ENCODE data around the gene CEP162. TPM values are rescaled to one million over a fixed set of nuclear protein-coding genes. Genes with fewer than 3 reads are reported as not detected.
"Not testable (repeated sequence)": the region's sequence is repeated elsewhere in the genome, so short reads cannot be mapped to it uniquely, and the experiment has no call there.

The CEP162 gene
- polyA plus RNA-seq, 4 donors: 13.3 to 24.8 (median 20.5) TPM

GRCh38 chr6:84093441-84094435, 133.7 kb downstream of the CEP162 start:
- no peak for DNase-seq (ENCODE audit: low read depth in 4 of 4, low spot score in 3 of 4)

DNA sequence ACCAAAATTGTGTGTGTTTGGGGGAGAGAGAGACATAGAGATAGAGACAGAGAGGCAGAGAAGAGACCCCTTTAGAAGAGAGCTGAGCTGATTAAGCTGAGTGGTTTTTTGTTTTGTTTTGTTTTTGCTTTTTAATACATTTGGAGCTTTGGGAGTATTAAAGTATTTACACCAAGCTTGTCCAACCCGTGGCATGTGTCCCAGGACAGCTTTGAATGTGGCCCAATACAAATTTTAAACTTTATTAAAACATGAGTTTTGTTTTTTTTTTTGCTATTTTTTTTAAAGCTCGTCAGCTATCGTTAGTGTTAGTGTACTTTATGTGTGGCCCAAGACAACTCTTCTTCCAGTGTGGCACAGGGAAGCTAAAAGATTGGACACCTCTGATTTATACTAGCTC, 137.9 kb downstream of the CEP162 start:
- no peak for DNase-seq (ENCODE audit: low read depth in 4 of 4, low spot score in 3 of 4)

- no peak for DNase-seq (ENCODE audit: low read depth in 4 of 4, low spot score in 3 of 4)
Measured at GRCh38 chr6:84089081-84089480, 138.4 kb downstream of the CEP162 start.

- DNase-seq (ENCODE audit: low read depth in 4 of 4, low spot score in 3 of 4): no peak
Measured at GRCh38 chr6:84086545-84087429, 140.7 kb downstream of the CEP162 start.

DNA sequence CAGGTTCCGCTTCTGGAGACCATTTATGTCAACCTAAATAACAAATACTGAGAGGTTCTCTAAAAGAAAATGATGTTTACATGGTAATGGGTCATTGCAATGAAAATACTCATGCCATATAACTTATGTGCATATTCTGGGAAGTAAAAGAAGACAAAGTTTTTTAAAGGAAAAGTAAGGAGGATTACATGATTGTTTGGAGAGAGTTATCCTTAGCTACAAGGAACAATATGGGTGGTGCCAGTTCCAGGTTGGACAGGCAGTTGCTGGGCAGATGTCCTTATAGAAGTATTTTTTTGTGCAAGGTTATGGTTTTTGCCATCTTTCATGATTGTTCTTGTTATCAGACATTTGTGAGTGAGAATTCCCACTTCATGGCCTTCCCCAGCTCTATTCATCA, 141.4 kb downstream of the CEP162 start:
- no peak for DNase-seq (ENCODE audit: low read depth in 4 of 4, low spot score in 3 of 4)

DNA sequence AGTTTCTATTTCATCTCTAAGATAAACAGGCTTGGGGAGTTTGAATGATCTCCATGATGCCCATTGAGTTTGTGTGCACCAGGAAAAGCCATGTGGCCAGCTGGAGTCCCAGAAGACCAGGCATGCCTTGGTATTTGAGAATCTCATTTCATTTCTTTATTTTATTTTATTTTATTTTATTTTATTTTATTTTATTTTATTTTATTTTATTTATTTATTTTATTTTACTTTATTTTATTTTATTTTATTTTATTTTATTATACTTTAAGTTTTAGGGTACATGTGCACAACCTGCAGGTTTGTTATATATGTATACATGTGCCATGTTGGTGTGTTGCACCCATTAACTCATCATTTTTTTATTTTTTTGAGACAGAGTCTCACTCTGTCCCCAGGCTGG, 142.7 kb downstream of the CEP162 start:
- not testable (repeated sequence) for DNase-seq (ENCODE audit: low read depth in 4 of 4, low spot score in 3 of 4)

DNA sequence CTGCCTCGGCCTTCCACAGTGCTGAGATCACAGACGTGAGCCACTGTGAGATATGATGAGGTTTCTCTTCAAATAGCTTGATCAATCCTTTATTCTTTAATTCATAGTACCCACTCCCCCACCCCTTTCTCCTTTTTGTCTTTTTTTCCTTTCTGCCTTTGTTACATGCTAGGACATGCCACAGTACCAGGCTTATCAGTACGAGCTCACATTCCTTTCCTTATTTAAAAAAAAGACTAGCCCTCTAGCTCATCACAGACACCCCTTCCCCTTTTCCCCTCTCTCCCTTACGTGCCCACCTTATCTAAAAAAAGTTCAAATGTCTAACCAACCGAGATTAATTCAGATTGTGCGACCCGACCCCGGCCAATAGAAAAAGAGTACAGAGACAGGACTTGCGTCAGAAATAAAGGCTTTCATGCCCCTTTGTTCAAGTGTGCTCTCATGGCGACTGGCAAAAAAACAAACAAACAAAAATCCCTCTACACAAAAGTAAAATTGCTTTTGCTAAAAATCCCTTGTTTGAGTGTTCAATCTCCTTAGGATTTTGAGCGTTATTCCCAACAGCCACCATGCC, 144.7 kb downstream of the CEP162 start:
- DNase-seq (ENCODE audit: low read depth in 4 of 4, low spot score in 3 of 4): no peak

DNA sequence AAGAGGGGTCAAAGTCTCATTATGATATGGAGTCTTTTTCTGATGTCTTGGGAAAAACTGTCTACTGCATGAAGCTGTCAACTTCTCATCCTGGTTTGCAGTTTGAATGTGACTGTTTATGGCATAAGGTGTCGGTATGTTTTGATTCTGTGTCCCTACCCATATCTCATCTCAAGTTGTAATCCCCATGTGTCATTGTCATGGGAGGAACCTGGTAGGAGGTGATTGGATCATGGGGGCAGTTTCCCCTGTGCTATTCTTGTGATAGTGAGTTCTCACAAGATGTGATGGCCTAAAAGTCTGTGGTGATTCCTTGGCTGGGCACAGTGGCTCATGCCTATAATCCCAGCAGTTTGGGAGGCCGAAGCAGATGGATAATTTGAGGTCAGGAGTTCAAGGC, 146.2 kb downstream of the CEP162 start:
- no peak for DNase-seq (ENCODE audit: low read depth in 4 of 4, low spot score in 3 of 4)

DNA sequence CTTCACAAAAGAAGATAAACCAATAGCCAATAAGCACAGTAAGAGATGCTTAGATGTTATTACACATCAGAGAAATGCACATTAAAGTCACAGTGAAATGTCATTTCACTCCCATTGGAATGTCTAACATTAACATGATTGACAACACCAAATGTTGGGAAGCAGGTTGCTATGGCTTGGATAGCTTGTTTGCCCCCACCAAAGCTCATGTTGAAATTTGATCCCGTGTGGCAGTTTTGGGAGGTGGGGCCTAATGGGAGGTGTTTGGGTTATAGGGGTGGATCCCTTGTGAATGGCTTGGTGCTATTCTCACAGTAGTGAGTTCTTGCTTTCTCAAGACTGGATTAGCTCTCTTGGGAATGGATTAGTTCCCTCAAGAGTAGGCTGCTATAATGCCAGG, 149.1 kb downstream of the CEP162 start:
- no peak for DNase-seq (ENCODE audit: low read depth in 4 of 4, low spot score in 3 of 4)

DNA sequence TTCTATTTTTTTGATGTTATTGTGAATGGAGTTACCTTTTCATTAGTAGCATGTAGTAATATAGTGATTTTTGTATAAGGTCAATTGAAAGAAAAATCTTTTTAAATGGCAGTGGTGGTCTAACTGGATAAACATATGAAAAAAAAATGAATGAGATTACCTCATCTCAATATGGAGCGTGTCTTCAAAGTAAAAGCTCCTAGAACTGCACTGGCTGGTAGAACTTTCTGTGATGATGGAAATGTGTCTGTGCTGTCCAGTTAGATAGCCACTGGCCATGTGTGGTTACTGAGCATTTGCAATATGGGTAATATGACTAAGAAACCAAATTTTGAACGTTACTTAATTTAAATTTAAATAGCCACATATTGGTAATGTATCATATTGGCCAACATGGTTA, 149.8 kb downstream of the CEP162 start:
- DNase-seq (ENCODE audit: low read depth in 4 of 4, low spot score in 3 of 4): no peak

GRCh38 chr6:84074988-84075781, 152.3 kb downstream of the CEP162 start:
- peak in 2 of 4 donors; percentile 14 for DNase-seq (ENCODE audit: low read depth in 4 of 4, low spot score in 3 of 4)

Other genes starting within 250 kb of the CEP162 start
- 10 to 100 TPM in 1 of 4 donors, 1 to 10 TPM in 3; 3.5 to 17.7 (median 4.8) TPM for gene MRAP2, start 193.9 kb downstream of the CEP162 start, polyA plus RNA-seq (ENCODE audit: insufficient read length in 4 of 4)

Measured in left renal pelvis (tissue), 4 donors.